MCF 10A (cell line): Measurements from ENCODE around the gene GPR22. TPM values are rescaled to one million over a fixed set of nuclear protein-coding genes. Genes with fewer than 3 reads are reported as not detected.

ENCODE experiments used
- BruUV-seq: library from RNA; stranded (reverse); fragments of 400-500 nt; replicated peaks from 2 replicates; lab custom pipeline; 2021; lab: Mats Ljungman, UMichigan
- CTCF ChIA-PET: fragments of 300-600 bp; sonication (Branson Sonifier 250); formaldehyde crosslinking; extraction: SDS; loops from one replicate; lab custom pipeline; 2021; ENCODE audit warnings: antibody characterized with exemption, inconsistent platforms; lab: Yijun Ruan, JAX
- POLR2A ChIA-PET: fragments of 300-600, 350-650 bp; sonication (Branson Sonifier 250); formaldehyde crosslinking; extraction: SDS; loops from one replicate; lab custom pipeline; 2020; ENCODE audit warnings: antibody characterized with exemption, inconsistent platforms; lab: Yijun Ruan, JAX
- DNase-seq: peaks from one replicate; pipeline ENCODE4 v3.0.0-alpha.2; 2018; ENCODE audit not compliant: unreplicated experiment
- H3K27ac Mint-ChIP-seq: one replicate; pipeline ENCODE4 v1.8.0; 2022; ENCODE audit warnings: mild to moderate bottlenecking, low read depth, mixed read lengths; ENCODE audit not compliant: unreplicated experiment
- H3K27me3 Mint-ChIP-seq: one replicate; pipeline ENCODE4 v1.8.0; 2022; ENCODE audit warnings: mixed read lengths; ENCODE audit not compliant: insufficient read depth, unreplicated experiment
- H3K36me3 Mint-ChIP-seq: one replicate; pipeline ENCODE4 v1.8.0; 2022; ENCODE audit warnings: mild to moderate bottlenecking, moderate library complexity, mixed read lengths; ENCODE audit not compliant: insufficient read depth, unreplicated experiment
- H3K4me1 Mint-ChIP-seq: one replicate; pipeline ENCODE4 v1.8.0; 2022; ENCODE audit warnings: mixed read lengths; ENCODE audit not compliant: insufficient read depth, unreplicated experiment
- H3K4me3 Mint-ChIP-seq: one replicate; pipeline ENCODE4 v1.8.0; 2022; ENCODE audit warnings: mild to moderate bottlenecking, moderate library complexity, mixed read lengths; ENCODE audit not compliant: unreplicated experiment
- H3K9me3 Mint-ChIP-seq: one replicate; pipeline ENCODE4 v1.8.0; 2022; ENCODE audit warnings: mixed read lengths; ENCODE audit not compliant: unreplicated experiment
- intact Hi-C: fragments of 100-400 bp; cut with micrococcal nuclease; formaldehyde crosslinking; loops from 2 replicates; pipeline ENCODE4 v1.14.1; 2022
- total RNA-seq: library from RNA; stranded (reverse); gene quantifications from 2 replicates; pipeline ENCODE4 v1.2.3, GENCODE V29; 2022
- TF ChIP-seq, protein P1 (sequence below): fragments of 200-600 bp; IDR thresholded peaks from one replicate; pipeline ENCODE4 v1.8.0; 2022; ENCODE audit warnings: antibody characterized with exemption, mild to moderate bottlenecking; ENCODE audit not compliant: unreplicated experiment

Gene GPR22
- total RNA-seq, 1 experiment from 2014 or later = not detected

DNA sequence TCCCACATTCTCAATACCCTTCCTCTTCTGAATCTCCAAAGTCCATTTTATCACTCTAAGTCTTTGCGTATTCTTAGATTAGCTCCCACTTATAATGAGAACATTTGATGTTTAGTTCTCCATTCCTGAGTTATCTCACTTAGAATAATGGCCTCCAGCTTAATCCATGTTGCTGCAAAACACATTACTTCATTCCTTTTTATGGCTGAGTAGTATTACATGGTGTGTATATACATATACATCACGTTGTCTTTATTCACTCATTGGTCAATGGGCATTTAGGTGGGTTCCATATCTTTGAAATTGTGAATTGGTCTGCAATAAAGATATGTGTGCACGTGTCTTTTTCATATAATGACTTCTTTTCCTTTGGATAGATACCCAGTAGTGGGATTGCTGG, 32.3 kb downstream of the GPR22 start:
- Mint-ChIP-seq H3K4me3 (no peak overlapping the region), H3K36me3 (no peaks in the 10 kb centered on the region), H3K4me1 (peaks cover 11% of the 10 kb centered on the region), H3K27me3 (no peaks in the 10 kb centered on the region), H3K9me3 (no peaks in the 10 kb centered on the region), H3K27ac (no peak overlapping the region)
- TF ChIP-seq, protein P1, sequence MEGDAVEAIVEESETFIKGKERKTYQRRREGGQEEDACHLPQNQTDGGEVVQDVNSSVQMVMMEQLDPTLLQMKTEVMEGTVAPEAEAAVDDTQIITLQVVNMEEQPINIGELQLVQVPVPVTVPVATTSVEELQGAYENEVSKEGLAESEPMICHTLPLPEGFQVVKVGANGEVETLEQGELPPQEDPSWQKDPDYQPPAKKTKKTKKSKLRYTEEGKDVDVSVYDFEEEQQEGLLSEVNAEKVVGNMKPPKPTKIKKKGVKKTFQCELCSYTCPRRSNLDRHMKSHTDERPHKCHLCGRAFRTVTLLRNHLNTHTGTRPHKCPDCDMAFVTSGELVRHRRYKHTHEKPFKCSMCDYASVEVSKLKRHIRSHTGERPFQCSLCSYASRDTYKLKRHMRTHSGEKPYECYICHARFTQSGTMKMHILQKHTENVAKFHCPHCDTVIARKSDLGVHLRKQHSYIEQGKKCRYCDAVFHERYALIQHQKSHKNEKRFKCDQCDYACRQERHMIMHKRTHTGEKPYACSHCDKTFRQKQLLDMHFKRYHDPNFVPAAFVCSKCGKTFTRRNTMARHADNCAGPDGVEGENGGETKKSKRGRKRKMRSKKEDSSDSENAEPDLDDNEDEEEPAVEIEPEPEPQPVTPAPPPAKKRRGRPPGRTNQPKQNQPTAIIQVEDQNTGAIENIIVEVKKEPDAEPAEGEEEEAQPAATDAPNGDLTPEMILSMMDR = no peak
- ChIA-PET CTCF (interaction anchor here (0.6 to 1.3 kb wide), 2 partner anchors 26 to 224 kb away, joined by 3 read pairs; no protein-coding TSS in a partner anchor), POLR2A (no interaction called here)
- no TSS peak for BruUV-seq
- intact Hi-C loops = loop anchor here (5.0 kb wide), 1 partner anchor 350 kb away; no protein-coding TSS in a partner anchor
- no peak for DNase-seq

DNA sequence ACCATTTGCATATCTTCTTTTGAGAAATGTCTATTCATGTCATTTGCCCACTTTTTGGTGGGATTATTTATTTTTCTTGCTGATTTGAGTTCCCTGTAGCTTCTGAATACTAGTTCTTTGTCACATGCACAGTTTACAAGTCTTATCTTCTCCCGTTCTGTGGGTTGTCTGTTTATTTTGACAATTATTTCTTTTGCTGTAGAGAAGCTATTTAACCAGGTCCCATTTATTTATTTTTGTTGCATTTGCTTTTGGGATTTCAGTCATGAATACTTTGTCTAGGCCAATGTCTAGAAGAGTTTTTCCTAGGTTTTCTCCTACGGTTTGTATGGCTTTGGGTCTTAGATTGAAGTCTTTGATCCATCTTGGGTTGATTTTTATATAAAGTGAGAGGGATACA, 32.9 kb downstream of the GPR22 start:
- Mint-ChIP-seq H3K9me3 (no peaks in the 10 kb centered on the region), H3K4me1 (peaks cover 11% of the 10 kb centered on the region), H3K36me3 (no peaks in the 10 kb centered on the region), H3K27ac (no peak overlapping the region), H3K27me3 (no peaks in the 10 kb centered on the region), H3K4me3 (no peak overlapping the region)
- TF ChIP-seq, protein P1 = no peak
- intact Hi-C loops = loop anchor here (5.0 kb wide), 1 partner anchor 350 kb away; no protein-coding TSS in a partner anchor
- no TSS peak for BruUV-seq
- POLR2A ChIA-PET = interaction anchor here (0.6 kb wide), 1 partner anchor 39 kb away, joined by 3 read pairs; no protein-coding TSS in a partner anchor
- no peak for DNase-seq
- CTCF ChIA-PET = interaction anchor here (0.6 kb wide), 1 partner anchor 25 kb away, joined by 3 read pairs; no protein-coding TSS in a partner anchor

DNA sequence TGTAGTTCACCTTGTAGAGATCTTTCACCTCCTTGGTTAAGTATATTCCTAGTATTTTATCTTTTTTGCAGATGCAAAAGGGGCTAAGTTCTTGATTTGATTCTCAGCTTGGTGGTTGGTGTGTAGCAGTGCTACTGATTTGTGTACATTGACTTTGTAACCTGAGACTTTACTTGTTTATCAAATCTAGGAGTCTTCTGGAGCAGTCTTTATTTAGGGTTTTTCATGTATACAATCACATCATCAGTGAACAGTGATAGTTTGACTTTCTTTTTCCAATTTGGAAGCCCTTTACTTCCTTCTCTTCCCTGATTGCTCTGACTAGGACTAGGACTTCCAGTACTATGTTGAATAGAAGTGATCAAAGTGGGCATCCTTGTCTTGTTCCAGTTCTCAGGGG, 33.8 kb downstream of the GPR22 start:
- TF ChIP-seq, protein P1 = no peak
- BruUV-seq = no TSS peak
- ChIA-PET POLR2A (no interaction called here), CTCF (no interaction called here)
- no peak for DNase-seq
- H3K4me1 Mint-ChIP-seq = peaks cover 11% of the 10 kb centered on the region
- no peak overlapping the region for H3K4me3 Mint-ChIP-seq
- intact Hi-C loops = loop anchor here (5.0 kb wide), 1 partner anchor 351 kb away; no protein-coding TSS in a partner anchor
- no peaks in the 10 kb centered on the region for H3K27me3 Mint-ChIP-seq
- H3K9me3 Mint-ChIP-seq = peaks cover under 1% of the 10 kb centered on the region
- H3K27ac Mint-ChIP-seq = no peak overlapping the region
- no peaks in the 10 kb centered on the region for H3K36me3 Mint-ChIP-seq

DNA sequence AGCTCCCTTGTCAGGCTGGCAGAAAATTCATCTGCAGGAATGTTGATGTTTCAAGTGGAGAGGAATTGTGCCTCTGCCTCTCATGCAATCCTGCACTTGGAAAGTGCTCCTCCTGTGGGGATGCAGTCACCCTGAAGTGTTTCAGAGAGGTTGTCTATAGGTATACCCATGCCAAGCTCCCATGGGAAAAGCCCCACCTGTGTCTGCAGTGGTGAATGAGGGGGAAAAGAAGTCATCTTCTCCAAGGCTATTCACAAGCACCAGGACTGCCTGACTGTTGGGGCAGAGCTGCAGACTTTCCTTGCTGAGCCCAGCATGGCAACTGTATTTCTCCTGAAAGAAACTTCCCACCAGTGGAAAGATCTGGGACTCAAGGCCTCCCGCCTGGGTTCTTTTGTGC, 35.5 kb downstream of the GPR22 start:
- ChIA-PET CTCF (interaction anchor here (1.1 kb wide), 1 partner anchor 8 kb away, joined by 3 read pairs; no protein-coding TSS in a partner anchor), POLR2A (no interaction called here)
- no peaks in the 10 kb centered on the region for H3K27me3 Mint-ChIP-seq
- TF ChIP-seq, protein P1 = no peak
- BruUV-seq = no TSS peak
- H3K9me3 Mint-ChIP-seq = peaks cover 5% of the 10 kb centered on the region
- DNase-seq = no peak
- H3K4me3 Mint-ChIP-seq = no peak overlapping the region
- H3K27ac Mint-ChIP-seq = no peak overlapping the region
- H3K4me1 Mint-ChIP-seq = peaks cover 11% of the 10 kb centered on the region
- no peaks in the 10 kb centered on the region for H3K36me3 Mint-ChIP-seq
- intact Hi-C loops = no loop called here
